Motor neuron (in vitro differentiated cells): ENCODE data around the gene IL20RA. TPM values are rescaled to one million over a fixed set of nuclear protein-coding genes. Genes with fewer than 3 reads are reported as not detected.

Source experiments
- ATAC-seq, 8 experiments: fragments of 200-7000 bp; cut with Tn5 transposase; replicated peaks in 6 of 8; 2 replicates each; pipeline ENCODE4 v1.8.0; 2021; ENCODE audit warnings: mild to moderate bottlenecking in 8 of 8, moderate library complexity in 8 of 8
- H3K27ac ChIP-seq, 2 donors: fragments of 250-450 bp; sonication (Bioruptor Pico); 2 replicates each; pipeline ENCODE4 v1.9.0; 2021; ENCODE audit warnings: antibody characterized with exemption in 2 of 2, mild to moderate bottlenecking in 2 of 2, moderate library complexity in 1 of 2
- H3K4me1 ChIP-seq, 2 donors: fragments of 250-450 bp; sonication (Bioruptor Pico); replicated peaks in 1 of 2; 2 replicates each; pipeline ENCODE4 v1.6.1; 2021; ENCODE audit warnings: antibody characterized with exemption in 2 of 2, mild to moderate bottlenecking in 2 of 2, moderate library complexity in 1 of 2
- H3K4me3 ChIP-seq, 5 donors: fragments of 250-450 bp; sonication (Bioruptor Pico); 2 replicates each; pipeline ENCODE4 v1.9.0; 2021; ENCODE audit warnings: antibody characterized with exemption in 5 of 5, mild to moderate bottlenecking in 5 of 5, moderate library complexity in 4 of 5
- WGBS, 10 experiments: fragments of 450-650 bp; shearing (Covaris generic); methylation state at CpG; one replicate each; pipeline ENCODE4 v1.0.0; 2022; 5-methylcytosine and 5-hydroxymethylcytosine counted together
- in situ Hi-C, 9 experiments: fragments of 400-800 bp; cut with MboI; loops; one replicate each; pipeline ENCODE4 v1.15.0; 2021; ENCODE audit warnings: low sequenced_read_pairs in 9 of 9, low pct_unique_long_range_greater_than_20kb in 2 of 9; ENCODE audit not compliant: unreplicated experiment in 9 of 9
- total RNA-seq, 8 experiments: library from RNA; unstranded; fragments of 300-600 nt; gene quantifications; 2 replicates each; pipeline versions ENCODE4 v1.2.3 to v1.2.4, GENCODE V29; 2022

IL20RA gene
- total RNA-seq, 8 experiments from 2014 or later = 0.09 to 3.5 (median 0.17) TPM; not detected in 3

- Histone ChIP-seq H3K4me1 (no peaks in the 10 kb centered on the region), H3K4me3 (no peak overlapping the region), H3K27ac (no peak overlapping the region)
- WGBS, 10 experiments = 0 to 42% (median 28%) methylated on average over 2 to 5 of the region's 5 CpGs; no CpG with 5 or more reads in 1 of the 10 experiments
- in situ Hi-C loops = loop anchor here in 1 of 9 experiments (25.0 kb wide), 1 partner anchor 177 kb away; no protein-coding TSS in a partner anchor
- peak in 4 of 8 experiments; percentile 79 to 95 (median 90) for ATAC-seq
These were observed 30.8 kb downstream of the IL20RA start for GRCh38 chr6:137013738-137014602.

GRCh38 chr6:137013031-137013430, 31.7 kb downstream of the IL20RA start:
- ATAC-seq = peak in 2 of 8 experiments; percentile 61 to 82
- in situ Hi-C loops = loop anchor here in 1 of 9 experiments (25.0 kb wide), 1 partner anchor 176 kb away; no protein-coding TSS in a partner anchor
- no peaks in the 10 kb centered on the region for H3K4me1 ChIP-seq

DNA sequence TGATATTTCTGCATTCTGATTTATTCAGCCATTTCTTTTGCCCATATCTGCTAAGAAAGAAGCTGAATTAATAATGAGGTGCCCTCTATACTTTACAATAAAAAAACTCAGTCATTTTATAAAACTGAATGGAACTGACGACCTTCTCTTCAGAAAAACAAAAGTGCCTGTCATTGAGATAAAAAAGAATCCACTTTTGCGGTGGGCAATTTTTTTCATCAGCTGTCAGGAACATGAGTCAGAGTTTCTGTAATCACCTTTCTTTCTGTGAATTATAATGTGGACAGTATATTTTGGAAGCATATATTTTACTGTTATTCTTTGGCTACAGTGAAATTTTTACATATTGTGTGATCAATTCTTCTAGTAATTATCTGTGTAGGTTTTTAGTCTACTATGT, 33.4 kb downstream of the IL20RA start:
- in situ Hi-C loops = loop anchor here in 1 of 9 experiments (25.0 kb wide), 1 partner anchor 174 kb away; no protein-coding TSS in a partner anchor
- no peak overlapping the region for H3K4me3 ChIP-seq
- no peaks in the 10 kb centered on the region for H3K4me1 ChIP-seq
- H3K27ac ChIP-seq = no peak overlapping the region
- WGBS, 10 experiments = 49 to 100% (median 71%) methylated on average over 1 to 2 of the region's 2 CpGs; no CpG with 5 or more reads in 1 of the 10 experiments
- no peak for ATAC-seq

More at GRCh38 chr6:137013031-137013430, 31.7 kb downstream of the IL20RA start:
- Histone ChIP-seq H3K27ac (no peak overlapping the region), H3K4me3 (no peak overlapping the region)
- 25 to 100% (median 80%) methylated on average over 1 of the region's 1 CpG; no CpG with 5 or more reads in 5 of the 10 experiments for WGBS, 10 experiments

GRCh38 chr6:137010128-137010718, 34.5 kb downstream of the IL20RA start:
- Histone ChIP-seq H3K27ac (no peak overlapping the region), H3K4me1 (no peaks in the 10 kb centered on the region), H3K4me3 (no peak overlapping the region)
- 65 to 100% (median 94%) methylated on average over 1 to 4 of the region's 4 CpGs for WGBS, 10 experiments
- in situ Hi-C loops = loop anchor here in 1 of 9 experiments (25.0 kb wide), 1 partner anchor 173 kb away; no protein-coding TSS in a partner anchor
- ATAC-seq = no peak

- WGBS, 10 experiments = 11 to 94% (median 80%) methylated on average over 1 to 8 of the region's 9 CpGs; no CpG with 5 or more reads in 3 of the 10 experiments
- Histone ChIP-seq H3K27ac (no peak overlapping the region), H3K4me3 (no peak overlapping the region), H3K4me1 (no peaks in the 10 kb centered on the region)
- in situ Hi-C loops = loop anchor here in 1 of 9 experiments (25.0 kb wide), 1 partner anchor 171 kb away; no protein-coding TSS in a partner anchor
- ATAC-seq = no peak
These were observed 36.6 kb downstream of the IL20RA start for GRCh38 chr6:137008204-137008603.

GRCh38 chr6:137006056-137006455, 38.7 kb downstream of the IL20RA start:
- Histone ChIP-seq H3K27ac (no peak overlapping the region), H3K4me3 (no peak overlapping the region), H3K4me1 (peaks cover 0 to 4% of the 10 kb centered on the region in 2 donors)
- WGBS, 10 experiments = 67 to 100% (median 78%) methylated on average over 1 to 3 of the region's 9 CpGs; no CpG with 5 or more reads in 4 of the 10 experiments
- no peak for ATAC-seq
- in situ Hi-C loops = loop anchor here in 1 of 9 experiments (25.0 kb wide), 1 partner anchor 169 kb away; no protein-coding TSS in a partner anchor

- no peak for ATAC-seq
- Histone ChIP-seq H3K4me1 (peaks cover 0 to 4% of the 10 kb centered on the region in 2 donors), H3K27ac (no peak overlapping the region), H3K4me3 (no peak overlapping the region)
- 17 to 100% (median 83%) methylated on average over 1 to 6 of the region's 6 CpGs; no CpG with 5 or more reads in 2 of the 10 experiments for WGBS, 10 experiments
- in situ Hi-C loops = loop anchor here in 1 of 9 experiments (25.0 kb wide), 1 partner anchor 168 kb away; no protein-coding TSS in a partner anchor
These were observed 39.7 kb downstream of the IL20RA start for GRCh38 chr6:137005073-137005472.

DNA sequence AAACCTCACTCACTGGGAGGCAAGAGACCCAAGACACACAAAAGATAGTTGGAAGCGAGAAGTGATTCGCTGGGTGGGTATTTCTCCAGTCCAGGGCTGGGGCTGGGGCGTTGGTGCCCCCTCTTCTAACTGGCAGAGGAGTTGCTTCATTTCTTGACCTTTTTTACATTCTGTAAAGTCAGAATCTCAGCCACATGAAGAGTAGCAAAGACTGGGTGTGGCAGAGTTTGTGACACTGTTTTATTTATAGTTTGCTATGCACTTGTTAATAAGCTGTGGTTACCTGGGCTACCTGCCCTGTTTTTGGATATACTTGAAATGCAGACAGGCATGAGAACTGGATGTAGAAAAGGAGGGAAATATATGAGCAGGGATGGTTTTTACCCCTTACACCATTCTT, 42.3 kb downstream of the IL20RA start:
- in situ Hi-C loops = loop anchor here in 1 of 9 experiments (25.0 kb wide), 1 partner anchor 165 kb away; no protein-coding TSS in a partner anchor
- Histone ChIP-seq H3K4me1 (peaks cover 0 to 4% of the 10 kb centered on the region in 2 donors), H3K4me3 (no peak overlapping the region), H3K27ac (no peak overlapping the region)
- ATAC-seq = no peak
- WGBS, 10 experiments = 46 to 100% (median 80%) methylated on average over 1 to 3 of the region's 3 CpGs; no CpG with 5 or more reads in 5 of the 10 experiments

DNA sequence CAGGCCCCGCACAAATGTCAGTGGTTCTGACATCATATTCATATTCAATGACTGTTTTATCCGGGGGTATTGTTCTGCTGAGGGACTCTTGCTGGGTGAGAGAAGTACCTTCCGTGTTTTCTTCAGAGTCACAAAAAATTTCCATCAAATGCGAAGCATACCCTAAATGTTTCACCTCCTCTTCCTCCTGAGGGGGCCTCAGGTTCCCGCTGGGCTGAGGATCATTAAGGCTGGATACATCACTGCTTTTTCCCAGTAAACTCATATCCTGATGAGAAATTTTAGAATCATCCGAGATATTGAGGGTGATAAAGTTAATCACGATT, 42.8 kb downstream of the IL20RA start:
- H3K4me3 ChIP-seq = no peak overlapping the region
- no peak overlapping the region for H3K27ac ChIP-seq
- no peak for ATAC-seq
- H3K4me1 ChIP-seq = peaks cover 0 to 4% of the 10 kb centered on the region in 2 donors
- WGBS, 10 experiments = 27 to 73% (median 43%) methylated on average over 2 to 6 of the region's 7 CpGs; no CpG with 5 or more reads in 1 of the 10 experiments
- in situ Hi-C loops = loop anchor here in 1 of 9 experiments (25.0 kb wide), 1 partner anchor 165 kb away; no protein-coding TSS in a partner anchor

DNA sequence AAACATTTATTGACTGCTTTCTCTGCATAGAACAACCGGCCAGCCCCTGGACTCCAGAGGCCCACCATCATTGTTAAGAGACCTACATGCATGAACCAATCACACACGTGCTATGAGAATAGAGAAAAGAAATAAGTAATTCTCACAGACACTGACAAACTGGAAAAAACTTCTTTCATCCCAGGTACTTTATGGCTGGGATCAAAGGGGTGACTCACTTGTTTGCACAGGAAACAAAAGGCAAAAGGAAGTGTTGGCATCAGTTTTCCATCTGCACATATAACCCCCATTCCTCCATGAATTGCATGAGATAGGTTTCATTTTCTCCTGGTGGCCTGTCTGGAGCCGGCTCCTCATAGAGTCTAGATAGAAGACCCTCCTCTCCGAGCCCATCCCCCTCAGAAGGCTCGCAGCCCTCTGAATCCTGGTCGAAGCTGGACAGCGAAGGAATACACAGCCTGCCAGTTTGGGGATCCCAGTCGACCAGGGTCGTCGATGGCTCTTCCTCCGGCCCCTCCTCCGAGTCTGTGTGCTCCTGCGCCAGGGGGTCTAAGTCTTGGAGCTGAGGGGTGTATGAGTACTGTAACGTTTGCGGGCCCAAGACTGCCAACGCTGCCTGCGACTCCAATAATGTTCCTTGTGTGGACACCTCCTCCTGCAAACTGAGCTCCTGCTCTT, 43.3 kb downstream of the IL20RA start:
- in situ Hi-C loops = loop anchor here in 1 of 9 experiments (25.0 kb wide), 1 partner anchor 164 kb away; no protein-coding TSS in a partner anchor
- WGBS, 10 experiments = 0 to 66% (median 25%) methylated on average over 1 to 15 of the region's 17 CpGs

GRCh38 chr6:137000825-137001224, 43.9 kb downstream of the IL20RA start:
- H3K27ac ChIP-seq = no peak overlapping the region
- in situ Hi-C loops = loop anchor here in 1 of 9 experiments (25.0 kb wide), 1 partner anchor 164 kb away; no protein-coding TSS in a partner anchor
- H3K4me1 ChIP-seq = peaks cover 0 to 4% of the 10 kb centered on the region in 2 donors
- H3K4me3 ChIP-seq = no peak overlapping the region
- 0 to 75% (median 54%) methylated on average over 1 to 3 of the region's 3 CpGs for WGBS, 10 experiments
- no peak for ATAC-seq

More for the DNA sequence above, 43.3 kb downstream of the IL20RA start:
- peaks cover 0 to 4% of the 10 kb centered on the region in 2 donors for H3K4me1 ChIP-seq
- ATAC-seq = peak in 3 of 8 experiments; percentile 52 to 81 (median 58)
- H3K4me3 ChIP-seq = no peak overlapping the region
- no peak overlapping the region for H3K27ac ChIP-seq

GRCh38 chr6:136995521-136995920, 49.2 kb downstream of the IL20RA start:
- peak in 1 of 8 experiments; percentile 9 for ATAC-seq
- in situ Hi-C loops = no loop called here
- Histone ChIP-seq H3K4me1 (peaks cover 0 to 4% of the 10 kb centered on the region in 2 donors), H3K4me3 (no peak overlapping the region), H3K27ac (no peak overlapping the region)
